Activated T-cell treated with anti-CD3 and anti-CD28 coated beads for 24 hours (primary cell): Measurements from ENCODE around the gene MLST8.

Source experiments
- DNase-seq: peaks from one replicate; pipeline ENCODE4 v3.0.0-alpha.2; 2020; ENCODE audit warnings: low read depth

The MLST8 gene

DNA sequence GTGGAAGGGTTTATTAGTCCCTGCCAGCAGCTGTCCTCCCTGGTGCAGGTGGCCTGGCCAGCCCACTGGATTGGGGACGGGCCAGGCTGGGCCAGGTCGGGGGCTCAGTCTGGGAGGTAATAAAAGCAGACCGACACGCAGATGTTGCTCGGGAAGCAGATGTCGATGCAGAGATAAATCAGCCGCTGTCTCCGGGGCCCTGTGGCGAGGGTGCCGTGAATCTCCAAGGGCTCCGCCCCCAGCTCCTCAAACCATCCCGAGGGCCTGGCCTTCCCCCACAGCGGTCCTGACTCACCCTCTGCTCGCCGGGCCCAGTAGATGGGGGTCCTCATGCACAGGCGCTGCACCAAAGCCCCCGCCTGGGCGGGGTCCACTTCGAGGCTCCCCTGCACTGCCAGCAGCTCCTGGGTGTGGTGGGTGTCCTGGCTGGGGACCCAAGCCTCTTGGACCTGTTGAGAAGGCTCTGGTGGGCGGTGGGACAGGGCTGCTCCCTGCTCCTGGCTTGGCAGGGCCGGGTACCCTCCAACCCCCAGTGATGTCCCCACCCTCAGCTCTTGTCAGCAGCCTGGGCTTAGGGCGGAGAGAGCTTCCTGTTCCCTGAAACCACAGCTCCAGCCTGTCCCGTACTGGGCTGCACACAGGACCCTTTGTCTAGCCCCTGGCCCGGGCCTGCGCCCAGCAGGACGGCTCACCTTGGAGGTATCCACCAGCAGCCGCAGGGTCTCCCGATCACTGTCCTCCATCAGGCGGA, 4.2 kb downstream of the MLST8 start:
- DNase-seq = no peak

DNA sequence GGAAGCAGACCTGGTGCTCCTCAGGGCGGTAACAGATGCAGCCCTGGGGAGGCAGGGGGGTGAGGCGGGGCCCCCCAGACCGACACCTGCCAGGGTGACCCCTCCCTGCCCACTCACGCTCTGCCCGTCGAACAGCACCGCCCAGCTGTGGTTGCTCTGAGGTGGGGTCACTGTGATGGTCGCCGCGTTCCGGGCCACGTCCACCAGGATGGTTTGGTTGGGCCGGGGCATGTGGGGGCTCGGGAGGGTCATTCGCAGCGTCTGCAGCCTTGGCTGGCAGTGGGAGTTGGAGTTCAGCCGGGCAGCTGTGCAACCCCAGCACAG, 4.7 kb downstream of the MLST8 start:
- no peak for DNase-seq

DNA sequence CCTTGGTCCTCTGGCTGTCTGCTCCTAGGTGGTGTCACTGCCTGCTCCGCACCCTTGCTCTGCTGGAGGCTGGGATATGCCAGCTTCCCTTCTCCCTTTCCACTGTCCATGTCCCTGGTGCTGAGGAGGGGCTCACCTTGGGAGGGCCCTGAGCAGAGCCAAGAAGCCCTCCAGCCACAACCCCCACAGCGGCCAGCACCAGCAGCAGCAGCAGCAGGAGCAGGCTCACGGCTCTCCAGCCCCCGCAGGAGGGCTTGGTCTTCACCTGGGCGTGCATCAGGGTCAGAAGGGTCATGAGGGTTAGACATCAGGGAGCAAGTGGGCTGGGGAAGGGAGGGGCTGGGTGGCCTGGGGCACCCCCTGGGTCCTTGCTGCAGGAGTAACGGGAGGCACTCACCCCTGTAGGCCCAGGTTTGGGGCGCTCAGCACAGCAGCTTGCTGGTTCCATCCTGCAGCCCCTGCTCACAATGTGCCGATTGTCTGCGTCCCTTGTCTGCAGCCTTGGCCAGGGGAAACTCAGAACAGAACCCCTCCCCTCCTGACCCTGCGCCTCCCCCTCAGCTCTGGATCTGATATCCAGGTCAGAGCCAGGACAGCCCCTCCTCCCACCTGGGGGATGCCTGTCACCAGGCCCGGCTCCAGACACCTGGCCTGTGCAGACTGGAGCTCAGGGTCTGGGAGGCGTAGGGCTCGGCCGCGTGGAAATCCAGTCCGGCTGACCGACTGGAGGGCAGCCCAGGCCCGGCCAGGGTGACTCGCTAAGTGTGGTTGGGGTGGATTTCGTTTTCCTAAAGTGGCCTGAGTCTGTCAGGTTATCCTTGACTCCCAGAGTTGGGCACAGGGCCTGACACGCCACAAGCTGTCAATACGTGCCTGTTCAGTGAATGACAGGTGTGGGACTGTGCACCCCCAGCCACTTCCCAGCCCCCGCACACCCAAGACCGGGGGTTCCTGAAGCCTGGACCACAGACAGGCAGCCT, 5.4 kb downstream of the MLST8 start, which contains the start of gene BRICD5:
BRICD5 (minus strand) TSS at position 478 of the 980 bp plus-strand sequence; CDS start at position 448, 30 bp downstream.
- DNase-seq = no peak

DNA sequence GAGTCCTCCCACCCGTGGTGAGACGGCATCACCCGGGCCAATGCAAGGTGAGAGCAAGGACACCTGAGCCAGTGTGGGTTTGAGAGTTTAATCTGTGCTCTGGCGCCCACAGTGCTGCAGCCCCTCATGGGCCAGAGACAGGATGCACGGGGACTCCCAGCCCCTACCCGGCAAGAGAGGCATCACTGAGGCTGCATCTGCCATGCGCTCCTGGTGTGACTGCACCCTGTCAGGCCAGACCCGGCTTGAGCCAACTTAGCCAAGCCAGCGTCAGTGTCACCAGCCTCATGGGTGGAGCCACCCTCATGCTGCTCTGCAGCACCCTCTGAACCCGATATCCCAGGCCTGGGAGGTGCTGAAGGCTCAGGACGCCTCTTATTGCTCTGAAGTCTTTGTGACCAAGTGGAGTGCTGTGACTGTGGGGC, 6.7 kb downstream of the MLST8 start:
- no peak for DNase-seq

DNA sequence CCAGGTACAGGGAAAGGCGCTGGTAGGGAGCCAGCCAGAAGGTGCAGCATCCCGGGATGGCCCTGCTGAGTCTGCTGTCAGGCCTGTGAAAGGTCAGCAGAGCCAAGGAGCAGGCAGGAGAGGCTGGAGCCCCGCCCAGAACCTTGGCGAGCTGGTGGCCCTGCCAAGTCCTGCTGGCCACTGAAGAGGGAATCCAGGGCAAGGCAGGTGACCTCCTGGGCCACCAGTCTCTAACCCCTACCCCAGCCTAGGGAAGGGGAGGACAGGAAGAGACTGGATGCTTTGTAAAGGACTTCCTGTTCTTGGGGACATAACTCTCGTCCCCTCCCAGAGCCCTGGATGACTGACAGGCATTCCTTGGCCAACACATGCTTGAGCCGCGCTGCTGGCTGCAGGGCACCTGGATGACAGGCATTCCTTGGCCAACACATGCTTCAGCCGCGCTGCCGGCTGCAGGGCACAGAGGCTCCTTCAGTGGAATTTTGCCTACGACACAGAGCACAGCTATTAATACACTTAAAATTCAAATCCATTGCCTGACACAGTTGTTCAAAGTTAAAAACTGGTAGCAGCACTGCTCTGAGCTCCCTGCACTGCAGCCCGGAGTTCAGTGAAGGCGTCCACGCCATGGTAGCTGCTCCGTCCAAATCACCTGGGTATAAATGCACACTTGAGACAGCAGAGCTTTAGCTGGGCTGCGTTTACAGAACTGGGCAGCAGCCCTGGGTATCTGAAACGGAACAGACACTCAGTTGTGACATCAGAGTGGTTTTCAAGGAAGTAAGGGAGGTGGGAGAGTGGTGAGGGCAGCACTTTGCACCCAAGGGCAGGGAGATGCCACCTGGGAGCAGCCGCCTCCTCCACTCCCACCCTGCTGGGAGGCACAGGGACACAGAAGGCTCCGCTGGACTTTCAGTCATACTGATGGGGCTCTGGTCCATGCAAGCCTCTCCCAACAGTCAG, 7.4 kb downstream of the MLST8 start:
- no peak for DNase-seq

DNA sequence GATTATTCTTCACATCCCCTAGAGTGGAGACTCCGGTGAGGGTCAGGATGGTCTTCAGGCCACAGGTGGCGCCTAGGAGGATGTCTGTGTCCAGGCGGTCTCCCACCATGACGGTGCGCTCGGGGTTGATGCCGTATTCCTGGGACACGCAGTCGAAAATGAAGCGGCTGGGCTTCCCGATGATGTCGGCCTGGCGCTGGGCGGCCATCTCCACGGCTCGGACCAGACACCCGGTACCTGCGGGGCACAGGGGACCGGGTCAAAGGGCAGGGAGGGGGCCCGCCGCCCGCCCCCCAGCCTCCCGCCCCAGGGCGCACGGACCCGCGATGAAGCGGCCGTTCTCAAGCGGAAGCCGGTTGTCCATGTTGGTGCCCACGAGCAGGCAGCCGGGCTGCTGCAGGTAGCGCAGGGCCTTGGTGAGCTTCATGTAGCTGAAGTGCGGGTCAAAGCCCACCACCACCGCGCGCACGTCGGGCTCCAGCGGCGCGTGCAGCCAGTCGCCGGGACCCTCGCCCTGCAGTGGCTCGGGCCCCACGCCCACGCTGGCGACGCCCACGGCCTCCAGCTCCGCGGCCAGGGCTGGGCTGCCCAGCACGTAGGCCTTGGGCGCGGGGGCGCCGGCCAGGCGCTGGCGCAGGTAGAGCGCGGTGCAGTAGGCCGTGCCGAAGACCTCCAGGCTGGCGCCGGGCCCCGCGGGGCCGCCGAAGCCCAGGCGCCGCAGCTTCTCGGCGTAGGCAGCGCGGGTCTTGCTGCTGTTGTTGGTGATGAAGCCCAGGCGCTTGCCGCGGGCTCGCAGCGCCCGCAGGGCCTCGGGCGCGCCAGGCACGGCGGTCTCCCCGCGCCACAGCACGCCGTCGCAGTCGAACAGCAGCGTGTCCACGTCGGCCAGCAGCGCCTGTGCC, 8.8 kb downstream of the MLST8 start:
- DNase-seq = no peak

DNA sequence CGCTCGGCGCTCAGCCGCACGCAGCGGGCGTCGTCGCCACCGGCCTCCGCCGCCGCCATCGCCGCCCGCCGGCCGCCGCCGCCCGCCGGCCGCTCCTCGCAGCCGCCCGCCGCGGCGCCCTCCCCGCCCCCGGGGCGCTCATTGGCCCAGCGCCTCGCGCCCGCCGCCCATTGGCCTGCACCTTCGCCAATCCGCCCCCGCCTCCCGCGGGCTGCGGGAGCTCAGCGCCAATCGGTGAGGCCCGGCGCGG, 9.4 kb downstream of the MLST8 start, which contains the start of gene PGP:
PGP (minus strand) TSS at position 122 of the 250 bp plus-strand sequence; CDS start at position 59, 63 bp downstream.
- DNase-seq = no peak

DNA sequence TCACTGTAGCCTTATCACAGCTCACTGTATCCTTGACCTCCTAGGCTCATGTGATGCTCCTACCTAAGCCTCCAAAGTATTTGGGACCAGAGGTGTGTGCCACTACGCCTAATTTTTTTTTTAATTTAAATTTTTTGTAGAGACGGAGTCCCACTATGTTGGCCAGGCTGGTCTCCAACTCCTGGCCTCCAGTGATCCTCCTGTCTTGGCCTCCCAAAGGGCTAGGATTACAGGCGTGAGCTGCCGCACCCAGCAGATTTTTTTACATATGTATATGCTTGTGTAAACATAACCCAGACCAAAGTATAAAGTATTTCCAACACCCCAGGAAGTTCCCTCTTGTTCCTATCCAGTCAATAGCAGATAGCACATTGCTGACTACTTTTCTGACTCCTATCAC, 11.1 kb downstream of the MLST8 start:
- no peak for DNase-seq

DNA sequence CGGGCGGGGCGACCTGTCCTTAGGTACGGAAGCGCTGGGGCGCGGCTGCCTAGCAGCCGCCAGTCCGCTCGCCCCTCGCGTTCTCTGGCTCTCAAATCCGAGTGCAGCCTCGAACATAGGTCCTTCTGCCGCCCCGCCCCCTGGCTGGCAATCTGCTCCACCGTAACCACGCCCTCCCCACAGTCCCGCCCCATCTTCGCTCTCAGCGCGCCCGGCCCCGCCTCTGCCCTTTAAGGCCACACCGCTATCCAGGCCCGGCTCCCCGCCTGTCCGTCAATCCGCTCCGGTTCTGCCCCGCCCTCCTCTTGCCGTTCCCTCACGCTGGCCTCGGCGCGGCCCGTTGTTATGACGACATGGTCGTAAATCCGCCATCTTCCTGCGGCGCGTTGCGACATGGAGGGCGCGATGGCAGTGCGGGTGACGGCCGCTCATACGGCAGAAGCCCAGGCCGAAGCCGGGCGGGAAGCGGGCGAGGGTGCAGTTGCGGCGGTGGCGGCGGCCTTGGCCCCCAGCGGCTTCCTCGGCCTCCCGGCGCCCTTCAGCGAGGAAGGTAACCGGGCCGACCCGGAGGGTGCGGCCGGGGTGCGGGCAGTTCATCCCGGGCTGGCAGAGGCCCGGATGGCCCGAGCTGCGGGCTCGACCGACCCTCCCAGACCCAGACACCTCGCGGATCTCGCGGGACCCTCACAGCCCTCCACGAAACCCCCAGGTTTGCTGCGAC, 18.1 kb downstream of the MLST8 start, which contains the start of gene E4F1:
E4F1 (plus strand) TSS at position 371 of the 721 bp plus-strand sequence; CDS start at position 394, 23 bp downstream.
- DNase-seq = peak; percentile 100

DNA sequence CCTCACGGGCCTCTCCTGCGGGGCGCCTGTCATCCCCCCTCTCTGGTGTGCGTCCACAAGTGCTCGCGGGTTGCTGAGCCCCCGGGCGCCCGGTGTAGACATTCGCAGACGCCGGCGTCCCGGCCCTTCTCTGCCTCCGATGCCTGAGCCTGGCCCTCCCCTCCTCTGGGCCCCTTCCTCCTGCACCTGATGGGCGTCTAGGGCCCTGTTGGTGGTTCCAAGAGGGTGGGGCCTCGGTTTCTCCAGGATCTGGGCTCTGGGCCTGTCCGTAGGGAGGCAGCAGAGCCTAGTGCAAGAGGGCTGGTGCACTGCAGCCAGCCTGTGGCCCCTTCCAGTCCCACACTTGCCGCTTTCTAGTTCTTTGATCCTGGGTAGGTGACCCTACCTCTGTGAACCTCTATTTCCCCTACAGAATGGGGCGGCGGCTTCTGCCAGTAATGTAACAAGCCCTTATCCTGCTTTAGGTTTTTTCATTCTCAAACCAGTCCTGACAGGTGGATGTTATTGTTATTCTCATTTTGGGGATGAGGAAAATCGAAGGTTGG, 18.8 kb downstream of the MLST8 start:
- no peak for DNase-seq

DNA sequence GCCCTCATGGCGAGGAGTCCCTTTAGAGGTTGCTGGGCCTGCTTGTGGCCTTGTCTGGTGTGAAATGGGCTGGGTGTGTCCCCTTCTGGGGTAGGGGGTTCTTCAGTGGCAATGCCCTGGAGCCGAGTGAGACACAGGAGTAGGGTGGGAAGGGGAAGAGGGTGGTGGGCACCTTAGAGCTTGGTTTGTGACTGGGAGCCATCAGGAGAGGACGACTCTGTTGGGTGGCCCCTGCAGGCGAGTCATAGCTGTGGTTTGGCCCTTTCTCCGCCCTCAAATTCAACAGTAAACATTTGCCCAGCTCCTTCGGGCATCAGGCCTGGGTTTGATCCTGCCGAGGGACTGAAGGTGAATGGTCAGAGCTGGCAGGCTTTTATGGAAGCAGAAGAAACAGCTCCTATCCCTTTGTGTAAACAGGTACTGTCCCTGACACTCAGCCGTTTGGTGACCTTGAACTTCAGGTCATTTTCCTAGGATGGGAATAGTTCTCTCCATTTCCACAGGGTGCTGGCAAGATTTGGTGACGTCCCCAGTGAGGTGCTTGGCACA, 21.1 kb downstream of the MLST8 start:
- DNase-seq = no peak

DNA sequence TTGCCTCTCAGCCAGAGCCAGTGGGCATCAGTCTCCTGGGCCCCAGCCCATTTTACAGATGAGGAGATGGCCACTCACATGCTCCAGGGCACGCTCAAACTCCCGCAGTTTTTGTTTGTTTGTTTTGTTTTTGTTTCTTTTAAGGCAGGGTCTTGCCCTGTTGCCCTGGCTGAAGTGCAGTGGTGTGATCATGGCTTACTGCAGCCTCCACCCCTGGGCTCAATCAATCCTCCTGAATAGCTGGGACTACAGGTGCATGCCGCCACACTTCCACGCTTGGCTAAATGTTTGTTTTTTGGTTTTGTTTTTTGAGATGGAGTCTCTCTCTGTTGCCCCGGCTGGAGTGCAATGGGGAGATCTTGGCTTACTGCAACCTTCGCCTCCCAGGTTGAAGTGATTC, 21.7 kb downstream of the MLST8 start:
- DNase-seq = no peak

DNA sequence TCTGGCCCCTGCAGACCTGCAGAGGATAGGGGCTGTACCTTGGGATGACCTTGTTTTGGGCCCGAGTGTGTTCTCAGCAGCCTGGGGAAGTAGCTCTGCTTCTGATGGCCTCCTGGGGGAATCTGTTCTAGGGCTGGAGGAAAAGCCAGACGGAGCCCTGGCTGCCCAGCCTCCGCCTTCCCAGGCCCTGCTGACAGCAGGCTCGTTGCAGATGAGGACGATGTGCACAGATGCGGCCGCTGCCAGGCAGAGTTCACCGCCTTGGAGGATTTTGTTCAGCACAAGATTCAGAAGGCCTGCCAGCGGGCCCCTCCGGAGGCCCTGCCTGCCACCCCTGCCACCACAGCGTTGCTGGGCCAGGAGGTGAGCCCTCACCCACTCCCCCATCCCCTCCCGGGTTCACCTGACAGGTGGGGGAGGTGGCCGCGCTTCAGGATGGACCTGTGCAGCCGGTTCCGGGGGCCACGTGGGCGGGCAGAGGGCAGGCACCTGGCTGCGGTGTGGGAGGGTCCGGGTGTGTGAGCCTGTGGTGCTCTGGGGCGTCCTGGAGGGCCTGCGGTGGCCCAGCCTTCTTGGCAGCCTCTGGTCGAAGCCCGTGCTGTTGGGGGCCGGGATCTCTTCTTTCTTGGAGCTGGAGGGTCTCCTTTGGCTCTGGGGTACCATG, 23.0 kb downstream of the MLST8 start:
- no peak for DNase-seq

DNA sequence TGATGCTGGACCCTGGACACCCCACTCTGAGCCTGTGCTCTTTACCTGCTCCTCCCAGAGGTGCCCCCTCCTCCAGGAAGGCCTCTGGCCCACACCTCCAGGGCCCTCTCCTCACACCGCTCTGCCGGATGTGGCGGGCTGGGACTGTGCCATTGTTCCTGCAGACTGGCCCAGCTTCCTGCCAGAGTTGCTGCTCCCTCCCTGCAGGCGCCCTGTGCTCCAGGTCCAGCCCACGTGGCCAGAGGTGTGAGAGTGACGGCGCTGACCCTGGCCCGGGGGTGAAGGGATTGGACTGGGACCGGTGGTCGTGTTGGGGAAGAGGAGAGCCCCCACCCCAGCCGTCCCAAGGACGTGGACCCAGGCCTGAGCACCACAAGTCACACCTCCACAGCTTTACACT, 23.8 kb downstream of the MLST8 start:
- DNase-seq = no peak

DNA sequence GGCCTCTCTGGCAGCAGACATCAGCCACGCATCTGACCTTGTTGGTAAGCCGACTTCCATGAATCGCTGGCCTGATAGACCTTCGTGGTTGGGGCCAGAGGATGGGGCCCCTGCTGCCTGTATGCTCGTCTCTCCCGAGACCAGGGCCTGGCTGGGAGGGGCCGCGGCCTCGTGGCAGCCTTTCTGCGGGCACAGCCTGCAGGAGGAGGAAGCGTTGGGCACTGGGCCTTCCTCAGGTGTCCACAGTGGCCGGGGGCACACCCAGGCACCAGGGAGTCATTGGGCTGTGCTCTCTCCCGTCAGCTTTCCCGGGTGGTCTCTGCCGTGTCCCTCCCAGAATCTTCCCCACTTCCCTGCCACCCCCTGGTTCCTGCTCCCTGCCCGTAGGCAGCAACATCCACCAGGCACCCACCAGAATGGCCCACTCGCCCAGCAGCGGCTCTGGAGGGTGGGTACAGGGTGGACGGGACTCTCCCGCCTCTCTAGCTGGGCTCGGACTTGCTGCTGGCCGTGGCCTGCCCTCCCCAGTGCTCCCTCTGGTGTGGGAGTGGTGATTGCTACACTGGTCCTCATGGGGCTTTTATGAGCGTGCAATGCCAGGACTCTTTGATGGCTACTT, 24.5 kb downstream of the MLST8 start:
- DNase-seq = no peak

DNA sequence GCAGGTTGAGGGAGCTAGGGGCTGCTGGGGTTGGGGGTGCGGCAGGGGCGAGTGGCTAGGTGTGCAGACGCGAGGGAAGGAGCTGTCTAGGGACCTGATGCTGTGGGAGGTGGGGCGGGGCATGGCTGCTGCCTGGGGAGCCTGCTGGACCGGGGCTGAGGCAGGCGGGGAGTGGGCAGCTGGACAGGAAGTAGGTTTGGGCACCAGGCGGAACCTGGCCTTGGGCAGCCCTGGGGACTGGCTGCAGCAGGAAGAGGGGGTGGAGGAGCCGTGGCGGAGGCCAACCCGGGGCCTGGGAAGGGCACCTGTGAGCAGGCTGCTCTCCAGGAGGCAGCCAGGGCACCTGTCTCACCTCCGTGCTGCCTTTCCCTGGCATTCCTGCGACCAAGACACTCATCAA, 25.1 kb downstream of the MLST8 start:
- no peak for DNase-seq

DNA sequence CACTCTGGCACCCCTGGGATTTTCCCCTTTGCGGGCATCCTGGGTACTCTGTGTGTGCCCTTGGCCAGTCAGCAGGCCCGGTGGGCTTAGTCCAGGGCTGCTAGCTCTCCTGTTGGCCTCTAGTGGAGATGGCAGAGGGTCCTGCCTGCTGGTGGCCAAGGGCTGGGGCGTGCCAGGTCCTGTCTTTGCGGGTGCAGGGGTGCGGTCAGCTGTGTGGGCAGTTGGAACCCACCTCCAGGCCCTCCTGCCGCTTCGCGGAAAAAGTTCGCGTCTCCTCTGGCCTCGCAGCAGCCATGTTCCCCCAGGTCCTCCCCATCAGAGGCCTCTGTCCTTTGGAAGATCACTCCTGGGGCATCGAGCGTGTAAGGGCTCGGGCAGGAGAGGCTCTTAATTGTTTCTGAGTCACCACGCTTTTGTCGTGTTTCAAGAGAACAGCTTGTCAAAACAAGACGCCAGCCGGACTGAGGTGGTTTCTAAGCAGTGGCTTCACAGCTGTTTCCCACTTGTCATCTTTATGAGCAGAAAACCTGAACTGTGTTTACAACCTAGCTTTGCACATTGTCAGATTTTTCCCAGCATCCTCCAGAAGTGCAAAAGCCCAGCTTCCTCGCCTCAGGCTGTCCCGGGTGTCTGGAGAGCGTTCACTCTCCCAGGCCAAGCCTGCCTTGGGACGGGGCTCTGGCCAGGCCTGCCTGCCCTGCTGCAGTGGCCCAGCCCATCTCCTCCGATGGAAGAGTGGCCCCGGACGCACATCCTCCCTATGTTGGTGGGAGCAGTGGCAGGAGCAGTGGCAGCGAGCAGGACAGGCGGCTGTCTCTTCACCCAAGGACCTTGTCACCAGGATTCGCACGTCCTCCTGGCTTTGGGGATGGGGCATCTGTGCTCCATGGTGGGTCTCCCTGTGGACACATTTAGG, 26.0 kb downstream of the MLST8 start:
- DNase-seq = no peak
